HG02943 (cell line): ENCODE measurements around the gene ATP2B2.

Experiments used
- ATAC-seq: cut with Tn5 transposase; IDR thresholded peaks from one replicate; pipeline ENCODE4 v1.9.1; 2021; ENCODE audit warnings: mild to moderate bottlenecking, low read depth, moderate library complexity; ENCODE audit not compliant: unreplicated experiment

The ATP2B2 gene

GRCh38 chr3:10408680-10409079, 96.7 kb downstream of the ATP2B2 start:
- no peak for ATAC-seq

- ATAC-seq, result no peak
Observed at GRCh38 chr3:10407361-10407760, 98.0 kb downstream of the ATP2B2 start.

- no peak for ATAC-seq
Observed at GRCh38 chr3:10406414-10406813, 99.0 kb downstream of the ATP2B2 start.

- ATAC-seq, result no peak
Observed at GRCh38 chr3:10405816-10406215, 99.6 kb downstream of the ATP2B2 start.

GRCh38 chr3:10404876-10405275, 100.5 kb downstream of the ATP2B2 start:
- no peak for ATAC-seq

- ATAC-seq, result no peak
Observed at GRCh38 chr3:10404377-10404776, 101.0 kb downstream of the ATP2B2 start.

- no peak for ATAC-seq
Observed at GRCh38 chr3:10401990-10402761, 103.2 kb downstream of the ATP2B2 start.

- no peak for ATAC-seq
Observed at GRCh38 chr3:10400749-10401495, 104.5 kb downstream of the ATP2B2 start.

- no peak for ATAC-seq
Observed at GRCh38 chr3:10400050-10400748, 105.2 kb downstream of the ATP2B2 start.

- ATAC-seq, result no peak
Observed at GRCh38 chr3:10399634-10400033, 105.8 kb downstream of the ATP2B2 start.

GRCh38 chr3:10398341-10398740, 107.0 kb downstream of the ATP2B2 start:
- ATAC-seq, result no peak

GRCh38 chr3:10397879-10398278, 107.5 kb downstream of the ATP2B2 start:
- ATAC-seq, result no peak

GRCh38 chr3:10396931-10397330, 108.5 kb downstream of the ATP2B2 start:
- no peak for ATAC-seq

GRCh38 chr3:10396083-10396482, 109.3 kb downstream of the ATP2B2 start:
- ATAC-seq, result no peak

- no peak for ATAC-seq
Observed at GRCh38 chr3:10395671-10396070, 109.7 kb downstream of the ATP2B2 start.

GRCh38 chr3:10395196-10395595, 110.2 kb downstream of the ATP2B2 start:
- ATAC-seq, result no peak

- ATAC-seq, result no peak
Observed at GRCh38 chr3:10394491-10395025, 110.8 kb downstream of the ATP2B2 start.

GRCh38 chr3:10393514-10393913, 111.9 kb downstream of the ATP2B2 start:
- no peak for ATAC-seq

GRCh38 chr3:10392906-10393461, 112.4 kb downstream of the ATP2B2 start:
- no peak for ATAC-seq

GRCh38 chr3:10392244-10392643, 113.1 kb downstream of the ATP2B2 start:
- no peak for ATAC-seq

- ATAC-seq, result no peak
Observed at GRCh38 chr3:10391391-10391790, 114.0 kb downstream of the ATP2B2 start.
